NOMO-1 treated with dmso at 0.1 percent for 144 hours (cell line): Measurements from ENCODE around the gene CRTAC1.
"Not testable (repeated sequence)": the region's sequence is repeated elsewhere in the genome, so short reads cannot be mapped to it uniquely, and the experiment has no call there.

Experiments
- DNase-seq: peaks from one replicate; lab custom pipeline; 2025; ENCODE audit not compliant: unreplicated experiment; lab: John Stamatoyannopoulos, UW

Gene CRTAC1

GRCh38 chr10:97849103-97849686, 181.2 kb downstream of the CRTAC1 start:
- no peak for DNase-seq

GRCh38 chr10:97844678-97845077, 185.7 kb downstream of the CRTAC1 start:
- DNase-seq, result no peak

- DNase-seq, result not testable (repeated sequence)
These were observed 186.4 kb downstream of the CRTAC1 start for GRCh38 chr10:97843972-97844371.

GRCh38 chr10:97843281-97843671, 187.1 kb downstream of the CRTAC1 start:
- no peak for DNase-seq

- no peak for DNase-seq
These were observed 187.7 kb downstream of the CRTAC1 start for GRCh38 chr10:97842656-97843280.

GRCh38 chr10:97842114-97842513, 188.3 kb downstream of the CRTAC1 start:
- DNase-seq, result not testable (repeated sequence)

- DNase-seq, result not testable (repeated sequence)
These were observed 189.3 kb downstream of the CRTAC1 start for GRCh38 chr10:97841166-97841565.

GRCh38 chr10:97838091-97838490, 192.3 kb downstream of the CRTAC1 start:
- no peak for DNase-seq

- no peak for DNase-seq
These were observed 194.0 kb downstream of the CRTAC1 start for GRCh38 chr10:97836446-97836845.

- no peak for DNase-seq
These were observed 199.2 kb downstream of the CRTAC1 start for GRCh38 chr10:97831259-97831658.

GRCh38 chr10:97830064-97830463, 200.4 kb downstream of the CRTAC1 start:
- DNase-seq, result no peak

- DNase-seq, result no peak
These were observed 201.7 kb downstream of the CRTAC1 start for GRCh38 chr10:97828721-97829120.

- no peak for DNase-seq
These were observed 202.6 kb downstream of the CRTAC1 start for GRCh38 chr10:97827702-97828291.

GRCh38 chr10:97826892-97827291, 203.5 kb downstream of the CRTAC1 start:
- DNase-seq, result no peak

- DNase-seq, result no peak
These were observed 205.2 kb downstream of the CRTAC1 start for GRCh38 chr10:97825020-97825760.

GRCh38 chr10:97823734-97824133, 206.7 kb downstream of the CRTAC1 start:
- no peak for DNase-seq

- no peak for DNase-seq
These were observed 208.1 kb downstream of the CRTAC1 start for GRCh38 chr10:97822261-97822687.

GRCh38 chr10:97821308-97822038, 208.9 kb downstream of the CRTAC1 start:
- no peak for DNase-seq

- no peak for DNase-seq
These were observed 210.2 kb downstream of the CRTAC1 start for GRCh38 chr10:97820096-97820704.

- DNase-seq, result no peak
These were observed 211.8 kb downstream of the CRTAC1 start for GRCh38 chr10:97818572-97818971.

GRCh38 chr10:97816609-97817008, 213.8 kb downstream of the CRTAC1 start:
- DNase-seq, result no peak
